Right lobe of liver (tissue), 6 donors: ENCODE results near the gene PILRA. TPM values are rescaled to one million over a fixed set of nuclear protein-coding genes. Genes with fewer than 3 reads are reported as not detected.
"Not testable (repeated sequence)": the region's sequence is repeated elsewhere in the genome, so short reads cannot be mapped to it uniquely, and the experiment has no call there.

ENCODE experiments used
- ATAC-seq, 4 donors: fragments of 200-7000 bp; cut with Tn5 transposase; one replicate each; pipeline ENCODE4 v1.9.1; 2020; ENCODE audit warnings: mild to moderate bottlenecking in 4 of 4, moderate library complexity in 4 of 4
- DNase-seq, 3 donors: peaks; one replicate each; pipeline ENCODE4 v3.0.0-alpha.2; 2020
- H3K27ac ChIP-seq, 3 donors: fragments of 200-600 bp; one replicate each; pipeline ENCODE4 v1.8.0; 2022
- H3K27me3 ChIP-seq, 2 donors: fragments of 200-600 bp; one replicate each; pipeline ENCODE4 v1.8.0; 2022
- H3K36me3 ChIP-seq, 4 donors: fragments of 200-600 bp; sonication (generic) in 1 of 4; one replicate each; pipeline versions ENCODE4 v1.5.1 to v1.8.0; 2017 to 2022; ENCODE audit warnings: control low read depth in 1 of 4
- H3K4me1 ChIP-seq, 4 donors: fragments of 200-600 bp; sonication (generic) in 1 of 4; one replicate each; pipeline versions ENCODE4 v1.5.1 to v1.8.0; 2017 to 2022; ENCODE audit warnings: control low read depth in 1 of 4
- H3K4me3 ChIP-seq, 3 donors: fragments of 200-600 bp; one replicate each; pipeline ENCODE4 v1.8.0; 2022
- H3K9me3 ChIP-seq, 4 donors: fragments of 200-600 bp; sonication (generic) in 1 of 4; one replicate each; pipeline versions ENCODE4 v1.5.1 to v1.8.0; 2017 to 2022; ENCODE audit warnings: control low read depth in 1 of 4
- CTCF ChIP-seq, 4 donors: fragments of 200-600 bp in 3 of 4; fragments of 450-650 bp in 1 of 4; IDR thresholded peaks; one replicate each; pipeline versions ENCODE4 v1.5.1 to v1.8.0; 2016 to 2022; ENCODE audit warnings: antibody characterized with exemption in 4 of 4, mild to moderate bottlenecking in 2 of 4
- POLR2A ChIP-seq: fragments of 450-650 bp; IDR thresholded peaks from one replicate; pipeline ENCODE4 v1.6.1; 2017; ENCODE audit warnings: antibody characterized with exemption, mild to moderate bottlenecking
- WGBS: methylation state at CpG from one replicate; pipeline ENCODE4 v1.1.6; 2018; ENCODE audit warnings: low coverage, low lambda C conversion rate; ENCODE audit not compliant: insufficient coverage; ENCODE audit errors: missing lambda C conversion rate; 5-methylcytosine and 5-hydroxymethylcytosine counted together
- intact Hi-C, 2 donors: fragments of 100-400 bp; cut with DNase I; formaldehyde crosslinking; loops; one replicate each; pipeline versions ENCODE4 v1.11.2 to v1.14.1; 2022
- total RNA-seq, 6 experiments: library from RNA; depleted of rRNA in 2 of 6; stranded (reverse); fragments of >200 nt in 2 of 6; fragmentation: NEBNext Ultra II Directional in 3 of 6; extraction: Animal tissue kit (Norgen Biotek cat#: 25700) in 3 of 6; gene quantifications; one replicate each; pipeline versions ENCODE4 v1.1.0 to v1.2.4, GENCODE V29; 2016 to 2023
- donor health status: DM: no; HTN: yes; CAD: no.
- donor health status: DM: no; HTN: no; CAD: no.
- donor health status: DM: no; HTN: no; CAD: no.
- donor health status: DM: no; HTN: yes; CAD: no.
- donor health status: DM: no; HTN: yes; CAD: no.

Gene PILRA
- total RNA-seq, 6 experiments from 2014 or later, result 1.4 to 7.1 (median 4.0) TPM

- H3K27ac ChIP-seq, result no peak overlapping the region
- no peaks in the 10 kb centered on the region for H3K9me3 ChIP-seq
- ATAC-seq (no peak), DNase-seq (no peak)
- H3K36me3 ChIP-seq, result peaks cover 0 to 71% (median 30%) of the 10 kb centered on the region in 4 donors
- no peak overlapping the region for H3K4me3 ChIP-seq
- intact Hi-C loops, result no loop called here
- peaks cover 0 to 9% (median under 1%) of the 10 kb centered on the region in 4 donors for H3K4me1 ChIP-seq
- TF ChIP-seq POLR2A (no peak), CTCF (IDR thresholded peaks at IDR 0.05) (no peak)
- no peaks in the 10 kb centered on the region for H3K27me3 ChIP-seq
Measured at GRCh38 chr7:100348805-100349204, 24.5 kb upstream of the PILRA start.

GRCh38 chr7:100349757-100350156 is 23.5 kb upstream of the PILRA start:
- WGBS, result 90% methylated on average over 2 of the region's 6 CpGs

GRCh38 chr7:100351657-100352058 is 21.6 kb upstream of the PILRA start:
- DNase-seq (no peak), ATAC-seq (no peak)
- Histone ChIP-seq H3K4me3 (no peak overlapping the region), H3K9me3 (no peaks in the 10 kb centered on the region), H3K27ac (no peak overlapping the region), H3K36me3 (peaks cover 0 to 86% (median 30%) of the 10 kb centered on the region in 4 donors), H3K27me3 (no peaks in the 10 kb centered on the region), H3K4me1 (no peaks in the 10 kb centered on the region)
- intact Hi-C loops, result no loop called here
- 86% methylated on average over 3 of the region's 6 CpGs for WGBS
- no peak for TF ChIP-seq CTCF (IDR thresholded peaks at IDR 0.05)
- TF ChIP-seq POLR2A, result no peak

More at GRCh38 chr7:100349757-100350156, 23.5 kb upstream of the PILRA start:
- ATAC-seq, result no peak
- Histone ChIP-seq H3K4me3 (no peak overlapping the region), H3K27me3 (no peaks in the 10 kb centered on the region), H3K36me3 (peaks cover 0 to 80% (median 29%) of the 10 kb centered on the region in 4 donors), H3K27ac (no peak overlapping the region), H3K4me1 (peaks cover 0 to under 1% (median under 1%) of the 10 kb centered on the region in 4 donors), H3K9me3 (no peaks in the 10 kb centered on the region)
- TF ChIP-seq POLR2A (no peak), CTCF (IDR thresholded peaks at IDR 0.05) (no peak)
- no peak for DNase-seq
- intact Hi-C loops, result no loop called here

GRCh38 chr7:100352230-100352781 is 21.0 kb upstream of the PILRA start:
- H3K9me3 ChIP-seq, H3K27ac ChIP-seq, H3K27me3 ChIP-seq, DNase-seq, H3K4me3 ChIP-seq, intact Hi-C loops, H3K4me1 ChIP-seq: not testable (repeated sequence)
- peaks cover 0 to 86% (median 29%) of the 10 kb centered on the region in 4 donors for H3K36me3 ChIP-seq
- ATAC-seq, result peak in 3 of 4 donors; percentile 22 to 42 (median 22)
- WGBS, result 100% methylated on average over 2 of the region's 18 CpGs

- intact Hi-C loops, result no loop called here
- Histone ChIP-seq H3K4me1 (no peaks in the 10 kb centered on the region), H3K9me3 (no peaks in the 10 kb centered on the region), H3K36me3 (peaks cover 0 to 85% (median 26%) of the 10 kb centered on the region in 4 donors), H3K27me3 (no peaks in the 10 kb centered on the region), H3K27ac (no peak overlapping the region), H3K4me3 (no peak overlapping the region)
- WGBS, result 100% methylated on average over 1 of the region's 16 CpGs
- TF ChIP-seq POLR2A, result no peak
- TF ChIP-seq CTCF (IDR thresholded peaks at IDR 0.05), result no peak
- no peak for DNase-seq
- ATAC-seq, result no peak
Measured at GRCh38 chr7:100352984-100353684, 20.2 kb upstream of the PILRA start.
